Thoracic aorta (tissue), 2 donors: Measurements from ENCODE around the gene ATF2. TPM values are rescaled to one million over a fixed set of nuclear protein-coding genes. Genes with fewer than 3 reads are reported as not detected.

ENCODE experiments used
- ATAC-seq: fragments of 150-250 bp; one replicate; pipeline ENCODE4 v1.8.0; 2017; ENCODE audit warnings: low read depth; ENCODE audit not compliant: insufficient number of reproducible peaks, low FRiP score
- DNase-seq: peaks from one replicate; pipeline ENCODE4 v3.0.0-alpha.2; 2020; ENCODE audit warnings: low spot score
- H3K27ac ChIP-seq, 2 donors: fragments of 200-600 bp; sonication (generic); 1 replicate in 1 of 2; 2 replicates in 1 of 2; pipeline ENCODE4 v1.5.1; 2016; ENCODE audit warnings: mild to moderate bottlenecking in 2 of 2, moderate library complexity in 2 of 2
- H3K27me3 ChIP-seq: fragments of 200-600 bp; sonication (generic); replicated peaks from 2 replicates; pipeline ENCODE4 v1.6.0; 2016; ENCODE audit warnings: mild to moderate bottlenecking; ENCODE audit not compliant: insufficient read depth
- H3K36me3 ChIP-seq: fragments of 200-600 bp; sonication (generic); one replicate; pipeline ENCODE4 v1.5.1; 2016
- H3K4me1 ChIP-seq, 2 donors: fragments of 200-600 bp; sonication (generic); 1 replicate in 1 of 2; 2 replicates in 1 of 2; pipeline versions ENCODE4 v1.5.1 to v1.6.0; 2016; ENCODE audit warnings: low read depth in 2 of 2, mild to moderate bottlenecking in 1 of 2; ENCODE audit not compliant: control insufficient read depth in 1 of 2
- H3K4me3 ChIP-seq: fragments of 200-600 bp; sonication (generic); 2 replicates; pipeline ENCODE4 v1.5.1; 2016; ENCODE audit warnings: mild to moderate bottlenecking
- H3K9me3 ChIP-seq: fragments of 200-600 bp; sonication (generic); 2 replicates; pipeline ENCODE4 v1.5.1; 2016
- CTCF ChIP-seq: fragments of 200-600 bp; sonication (generic); IDR thresholded peaks from one replicate; pipeline ENCODE4 v1.5.1; 2019; ENCODE audit warnings: antibody characterized with exemption
- total RNA-seq, 2 donors: library from RNA; depleted of rRNA; stranded (reverse); fragments of >200 nt; gene quantifications; one replicate each; pipeline versions ENCODE4 v1.1.0 to v1.2.3, GENCODE V29; 2016

Gene ATF2
- total RNA-seq, 2 donors from 2014 or later, result 58.9 to 62.6 TPM

GRCh38 chr2:175140332-175140731 is 27.7 kb downstream of the ATF2 start:
- no peak for DNase-seq

DNA sequence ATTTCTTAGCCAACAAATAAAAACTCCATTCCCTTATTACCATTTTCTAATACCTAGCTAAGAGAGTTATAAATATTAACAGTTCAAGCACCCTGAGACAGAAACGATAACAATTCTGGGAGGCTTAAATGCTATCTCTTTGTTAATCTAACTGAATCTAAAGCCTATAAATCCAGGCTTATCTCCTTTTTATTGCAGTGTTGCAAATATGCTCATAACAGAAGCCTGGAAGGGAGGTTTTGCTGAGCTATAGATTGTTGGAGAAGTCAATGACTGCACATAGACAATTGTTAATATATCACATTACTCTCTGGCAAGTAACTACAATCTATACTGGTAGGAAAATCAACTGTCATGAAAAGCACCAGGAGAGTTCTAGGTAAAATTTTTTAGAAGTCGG is 30.2 kb downstream of the ATF2 start:
- Histone ChIP-seq H3K36me3 (no peaks in the 10 kb centered on the region), H3K27me3 (no peaks in the 10 kb centered on the region), H3K27ac (no peak overlapping the region), H3K4me3 (no peak overlapping the region), H3K9me3 (no peaks in the 10 kb centered on the region), H3K4me1 (peaks cover 11 to 16% of the 10 kb centered on the region in 2 donors)
- ATAC-seq (no peak), DNase-seq (no peak)
- TF ChIP-seq CTCF, result no peak

More at GRCh38 chr2:175140332-175140731, 27.7 kb downstream of the ATF2 start:
- no peaks in the 10 kb centered on the region for H3K9me3 ChIP-seq
- no peak overlapping the region for H3K4me3 ChIP-seq
- H3K36me3 ChIP-seq, result no peaks in the 10 kb centered on the region
- no peaks in the 10 kb centered on the region for H3K27me3 ChIP-seq
- H3K27ac ChIP-seq, result no peak overlapping the region
- peaks cover 11 to 16% of the 10 kb centered on the region in 2 donors for H3K4me1 ChIP-seq
- TF ChIP-seq CTCF, result no peak
- no peak for ATAC-seq

DNA sequence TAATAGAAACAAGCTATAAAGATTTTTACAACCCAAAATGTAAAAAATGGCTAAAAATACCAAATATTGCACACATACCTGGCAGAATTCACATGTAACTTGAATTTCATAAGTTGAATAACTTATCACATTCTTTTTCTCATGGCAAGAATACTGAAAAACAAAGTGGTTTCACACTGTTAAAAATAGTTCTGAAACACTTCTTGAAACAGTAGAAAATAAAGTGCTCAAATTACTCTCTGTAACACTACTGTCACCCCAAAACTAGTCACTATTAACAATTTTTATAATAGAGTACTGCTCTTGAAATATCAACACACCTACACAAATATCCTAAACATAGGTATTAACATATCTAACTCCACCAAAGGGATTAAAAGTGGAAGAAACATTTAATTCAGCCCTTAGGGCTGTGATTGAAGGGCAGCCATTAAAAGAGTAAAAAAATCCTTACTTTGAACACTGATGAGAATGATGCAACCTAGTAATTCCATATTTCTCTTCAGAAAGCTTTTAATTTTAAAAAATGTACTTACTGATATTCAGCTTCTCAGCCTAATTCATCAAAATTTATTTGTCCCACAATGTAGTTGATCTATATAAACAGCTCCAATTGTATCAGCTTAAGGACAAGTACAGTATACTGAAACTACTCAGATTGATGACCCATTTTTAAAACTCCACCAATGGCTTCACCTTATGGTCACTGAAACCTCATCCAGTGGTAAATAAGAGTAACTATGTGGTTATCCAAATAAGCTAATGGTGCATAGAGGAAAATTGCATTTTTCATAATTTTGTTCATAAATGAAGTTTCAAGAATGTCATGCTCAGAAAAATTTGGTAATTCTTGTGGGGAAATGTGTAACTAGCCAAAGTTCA is 31.4 kb downstream of the ATF2 start:
- no peaks in the 10 kb centered on the region for H3K9me3 ChIP-seq
- no peak for TF ChIP-seq CTCF
- no peaks in the 10 kb centered on the region for H3K27me3 ChIP-seq
- no peak overlapping the region for H3K27ac ChIP-seq
- H3K4me1 ChIP-seq, result peaks cover 11 to 16% of the 10 kb centered on the region in 2 donors
- ATAC-seq, result no peak
- H3K4me3 ChIP-seq, result no peak overlapping the region
- DNase-seq, result no peak
- no peaks in the 10 kb centered on the region for H3K36me3 ChIP-seq

DNA sequence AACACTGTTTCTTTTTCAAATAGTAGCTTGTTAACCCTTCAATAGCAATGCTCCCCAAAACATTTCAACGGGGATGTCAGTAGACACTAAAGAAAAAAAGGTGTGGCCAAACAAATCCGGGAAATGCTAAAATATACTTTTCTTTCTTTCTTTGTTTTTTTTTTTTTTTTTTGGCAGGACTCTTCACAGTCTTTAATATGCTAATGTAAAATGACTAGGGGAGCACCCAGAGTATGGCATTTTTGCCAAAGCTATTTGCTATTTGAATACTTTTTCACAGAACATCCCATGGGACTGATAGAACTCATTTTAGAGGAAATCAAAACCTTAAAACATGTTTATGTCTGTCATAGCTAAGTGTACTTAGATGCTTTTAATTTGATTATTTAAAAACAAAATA is 32.1 kb downstream of the ATF2 start:
- no peak for TF ChIP-seq CTCF
- H3K9me3 ChIP-seq, result no peaks in the 10 kb centered on the region
- H3K27ac ChIP-seq, result no peak overlapping the region
- H3K4me3 ChIP-seq, result no peak overlapping the region
- DNase-seq (no peak), ATAC-seq (no peak)
- no peaks in the 10 kb centered on the region for H3K27me3 ChIP-seq
- no peaks in the 10 kb centered on the region for H3K36me3 ChIP-seq
- H3K4me1 ChIP-seq, result peaks cover 11 to 16% of the 10 kb centered on the region in 2 donors

GRCh38 chr2:175135177-175135576 is 32.8 kb downstream of the ATF2 start:
- Histone ChIP-seq H3K9me3 (no peaks in the 10 kb centered on the region), H3K27ac (no peak overlapping the region), H3K36me3 (no peaks in the 10 kb centered on the region), H3K27me3 (no peaks in the 10 kb centered on the region), H3K4me1 (peaks cover 11 to 16% of the 10 kb centered on the region in 2 donors), H3K4me3 (no peak overlapping the region)
- TF ChIP-seq CTCF, result no peak
- ATAC-seq (no peak), DNase-seq (no peak)
